ENCODE results near the gene PVALB.

Gene PVALB

GRCh38 chr22:36796552-36797175, 20.2 kb downstream of the PVALB start:
- Histone ChIP-seq H3K4me1 (no peaks in the 10 kb centered on the region), H3K4me3 (ENCODE audit: low read depth, low read length) (no peak overlapping the region), H3K27me3 (peaks cover 10% of the 10 kb centered on the region; the same call in 1 of the 2 replicates), H3K36me3 (no peaks in the 10 kb centered on the region), H3K9me3 (no peaks in the 10 kb centered on the region)
- TF ChIP-seq CTCF (IDR thresholded peaks at IDR 0.05; ENCODE audit: low read depth, low read length): no peak
- no peak for DNase-seq

- Histone ChIP-seq H3K27me3 (peaks cover 12% of the 10 kb centered on the region), H3K4me1 (no peaks in the 10 kb centered on the region), H3K4me3 (ENCODE audit: low read depth, low read length) (no peak overlapping the region), H3K9me3 (no peaks in the 10 kb centered on the region), H3K36me3 (no peaks in the 10 kb centered on the region)
- no peak for DNase-seq
- TF ChIP-seq CTCF (IDR thresholded peaks at IDR 0.05; ENCODE audit: low read depth, low read length): no peak
Measured at GRCh38 chr22:36795633-36796032, 21.2 kb downstream of the PVALB start.

- Histone ChIP-seq H3K36me3 (no peaks in the 10 kb centered on the region), H3K27me3 (peaks cover 40% of the 10 kb centered on the region), H3K4me1 (no peaks in the 10 kb centered on the region), H3K9me3 (no peaks in the 10 kb centered on the region), H3K4me3 (ENCODE audit: low read depth, low read length) (no peak overlapping the region)
- no peak for DNase-seq
- TF ChIP-seq CTCF (IDR thresholded peaks at IDR 0.05; ENCODE audit: low read depth, low read length): no peak
Measured at GRCh38 chr22:36790648-36791047, 26.2 kb downstream of the PVALB start.

DNA sequence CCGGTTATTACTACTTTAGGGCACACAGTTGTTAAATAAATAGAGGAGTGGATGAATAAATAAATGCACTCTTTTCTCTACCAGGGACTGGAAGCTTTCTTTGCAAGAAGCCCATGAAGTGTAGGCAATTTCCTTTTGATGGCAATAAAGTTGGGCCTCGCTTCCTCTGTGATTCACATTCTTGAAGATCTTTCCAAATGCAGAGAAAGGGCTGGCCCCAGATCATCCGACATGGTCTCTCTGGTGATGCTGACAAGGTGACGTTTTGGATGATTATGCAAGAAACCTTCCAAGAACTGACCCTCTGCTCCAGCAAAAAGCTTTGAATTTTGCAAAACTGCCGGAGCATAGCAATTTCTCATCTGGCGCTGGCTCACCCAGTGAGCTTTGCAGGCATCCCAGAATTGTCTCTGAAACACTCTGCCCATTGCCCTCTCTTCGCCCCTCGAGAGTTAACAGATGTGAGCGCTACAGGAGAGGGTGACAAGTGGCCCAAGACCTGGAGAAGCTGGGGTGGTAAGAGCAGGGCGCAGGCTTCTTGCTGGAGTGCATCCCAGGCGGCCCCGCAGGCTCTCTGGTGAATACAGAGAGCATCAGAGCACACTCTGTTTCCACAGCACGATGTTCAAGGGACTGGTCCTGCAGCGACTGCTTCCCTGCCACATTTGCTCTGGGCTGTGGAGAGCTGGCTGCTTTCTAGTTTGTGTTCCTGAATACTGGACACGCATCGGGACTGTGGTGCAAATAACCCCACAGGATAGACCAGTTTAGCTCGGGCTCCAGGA, 29.4 kb downstream of the PVALB start:
- H3K27me3 ChIP-seq: peaks cover 35% of the 10 kb centered on the region
- no peak for TF ChIP-seq CTCF (IDR thresholded peaks at IDR 0.05; ENCODE audit: low read depth, low read length)
- H3K4me1 ChIP-seq: no peaks in the 10 kb centered on the region
- H3K4me3 ChIP-seq (ENCODE audit: low read depth, low read length): no peak overlapping the region
- H3K9me3 ChIP-seq: no peaks in the 10 kb centered on the region
- no peak for DNase-seq
- no peaks in the 10 kb centered on the region for H3K36me3 ChIP-seq

GRCh38 chr22:36783743-36784142, 33.1 kb downstream of the PVALB start:
- Histone ChIP-seq H3K27me3 (peaks cover 21% of the 10 kb centered on the region), H3K4me3 (ENCODE audit: low read depth, low read length) (no peak overlapping the region), H3K4me1 (no peaks in the 10 kb centered on the region), H3K36me3 (no peaks in the 10 kb centered on the region), H3K9me3 (no peaks in the 10 kb centered on the region)
- no peak for DNase-seq
- no peak for TF ChIP-seq CTCF (IDR thresholded peaks at IDR 0.05; ENCODE audit: low read depth, low read length)
